ENCODE measurements around the gene SRXN1.
A peak's percentile ranks its signal among the peaks of the same experiment; 100 is the strongest.

Gene SRXN1

GRCh38 chr20:655726-656624 lies 3.0 kb upstream of the SRXN1 start:
- Histone ChIP-seq H3K4me3 (no peak overlapping the region), H3K27ac (no peak overlapping the region)
- no peak for TF ChIP-seq CTCF (IDR thresholded peaks at IDR 0.05)
- DNase-seq (ENCODE audit: low spot score): no peak

- H3K4me3 ChIP-seq: no peak overlapping the region
- no peak overlapping the region for H3K27ac ChIP-seq
- TF ChIP-seq CTCF (IDR thresholded peaks at IDR 0.05): no peak
- no peak for DNase-seq (ENCODE audit: low spot score)
Observed at GRCh38 chr20:654417-654750, 1.4 kb upstream of the SRXN1 start.

- no peak for DNase-seq (ENCODE audit: low spot score)
- no peak for TF ChIP-seq CTCF (IDR thresholded peaks at IDR 0.05)
- peak overlapping the region; percentile 90 for H3K4me3 ChIP-seq
- peak overlapping the region; percentile 75 to 90 for H3K27ac ChIP-seq
Observed at GRCh38 chr20:653590-654416, 803 bp upstream of the SRXN1 start.

- peak overlapping the region; percentile 90 for H3K4me3 ChIP-seq
- no peak for DNase-seq (ENCODE audit: low spot score)
- no peak for TF ChIP-seq CTCF (IDR thresholded peaks at IDR 0.05)
- peak overlapping the region; percentile 75 to 90 for H3K27ac ChIP-seq
Observed at GRCh38 chr20:652615-653109, 338 bp downstream of the SRXN1 start.

GRCh38 chr20:651713-652614 lies 1.0 kb downstream of the SRXN1 start:
- TF ChIP-seq CTCF (IDR thresholded peaks at IDR 0.05): no peak
- H3K4me3 ChIP-seq: peak overlapping the region; percentile 90
- no peak for DNase-seq (ENCODE audit: low spot score)
- peak overlapping the region; percentile 75 to 90 for H3K27ac ChIP-seq

GRCh38 chr20:650954-651353 lies 2.0 kb downstream of the SRXN1 start:
- Histone ChIP-seq H3K27ac (no peak overlapping the region), H3K4me3 (no peak overlapping the region)
- DNase-seq (ENCODE audit: low spot score): no peak
- no peak for TF ChIP-seq CTCF (IDR thresholded peaks at IDR 0.05)
